H9 (cell line): ENCODE data around the gene MAN1A1. TPM values are rescaled to one million over a fixed set of nuclear protein-coding genes. Genes with fewer than 3 reads are reported as not detected.

Source experiments
- DNase-seq: peaks from one replicate; pipeline ENCODE4 v3.0.0-alpha.2; 2017
- H2AFZ ChIP-seq: one replicate; pipeline ENCODE4 v1.6.1; 2013; ENCODE audit warnings: mild to moderate bottlenecking, low read length, control low read depth, moderate library complexity
- H2AK5ac ChIP-seq: 2 replicates; pipeline ENCODE4 v1.6.1; 2013; ENCODE audit warnings: low read length, control low read depth, mixed read lengths; ENCODE audit not compliant: insufficient read length
- H2BK120ac ChIP-seq: one replicate; pipeline ENCODE4 v1.6.1; 2013; ENCODE audit warnings: low read depth, mild to moderate bottlenecking, low read length, control low read depth, inconsistent platforms; ENCODE audit not compliant: poor library complexity, severe bottlenecking
- H2BK12ac ChIP-seq: 2 replicates; pipeline ENCODE4 v1.6.1; 2013; ENCODE audit warnings: low read length, control low read depth, mixed read lengths, low read depth; ENCODE audit not compliant: insufficient read length
- H2BK15ac ChIP-seq: 2 replicates; pipeline ENCODE4 v1.6.1; 2013; ENCODE audit warnings: low read depth, low read length, control low read depth
- H2BK20ac ChIP-seq: one replicate; pipeline ENCODE4 v1.6.1; 2013; ENCODE audit warnings: low read depth, mild to moderate bottlenecking, low read length, control low read depth, inconsistent platforms; ENCODE audit not compliant: poor library complexity, severe bottlenecking
- H2BK5ac ChIP-seq: 2 replicates; pipeline ENCODE4 v1.6.1; 2013; ENCODE audit warnings: low read length, control low read depth, mixed read lengths; ENCODE audit not compliant: insufficient read length
- H3K14ac ChIP-seq: 2 replicates; pipeline ENCODE4 v1.6.1; 2013; ENCODE audit warnings: low read length, control low read depth; ENCODE audit not compliant: insufficient read depth
- H3K18ac ChIP-seq: 2 replicates; pipeline ENCODE4 v1.6.1; 2013; ENCODE audit warnings: low read depth, mild to moderate bottlenecking, mixed read lengths, low read length, control low read depth; ENCODE audit not compliant: insufficient read length
- H3K23ac ChIP-seq: 2 replicates; pipeline ENCODE4 v1.6.1; 2013; ENCODE audit warnings: low read length, control low read depth, mixed read lengths, low read depth; ENCODE audit not compliant: insufficient read length
- H3K23me2 ChIP-seq: 2 replicates; pipeline ENCODE4 v1.6.1; 2013; ENCODE audit warnings: low read depth, mild to moderate bottlenecking, mixed read lengths, low read length, control low read depth; ENCODE audit not compliant: insufficient read length, poor library complexity, severe bottlenecking
- H3K27ac ChIP-seq: 2 replicates; pipeline ENCODE4 v1.5.1; 2013; ENCODE audit warnings: low read length, control low read depth, mixed read lengths, low read depth; ENCODE audit not compliant: insufficient read length
- H3K27me3 ChIP-seq: 2 replicates; pipeline ENCODE4 v1.6.1; 2013; ENCODE audit warnings: low read length, control low read depth, inconsistent platforms; ENCODE audit not compliant: insufficient read depth
- H3K4ac ChIP-seq: 2 replicates; pipeline ENCODE4 v1.6.1; 2013; ENCODE audit warnings: low read depth, mild to moderate bottlenecking, control low read depth, inconsistent platforms, low read length, moderate library complexity
- H3K4me1 ChIP-seq: 2 replicates; pipeline ENCODE4 v1.6.1; 2013; ENCODE audit warnings: low read length, control low read depth, inconsistent platforms; ENCODE audit not compliant: insufficient read depth
- H3K4me2 ChIP-seq: 2 replicates; pipeline ENCODE4 v1.6.1; 2013; ENCODE audit warnings: low read length, control low read depth, mixed read lengths; ENCODE audit not compliant: insufficient read length, insufficient read depth
- H3K56ac ChIP-seq: 2 replicates; pipeline ENCODE4 v1.6.1; 2013; ENCODE audit warnings: low read depth, mild to moderate bottlenecking, mixed read lengths, low read length, control low read depth; ENCODE audit not compliant: insufficient read length
- H3K79me1 ChIP-seq: 2 replicates; pipeline ENCODE4 v1.6.1; 2013; ENCODE audit warnings: low read depth, mild to moderate bottlenecking, moderate library complexity, low read length, control low read depth, inconsistent platforms; ENCODE audit not compliant: insufficient read depth, poor library complexity, severe bottlenecking
- H3K79me2 ChIP-seq: 2 replicates; pipeline ENCODE4 v1.6.1; 2013; ENCODE audit warnings: low read length, control low read depth, inconsistent platforms; ENCODE audit not compliant: insufficient read depth
- H3K9ac ChIP-seq: 2 replicates; pipeline ENCODE4 v1.6.1; 2013; ENCODE audit warnings: low read length, control low read depth, mixed read lengths; ENCODE audit not compliant: insufficient read length; ENCODE audit errors: extremely low read depth
- H3K9me3 ChIP-seq: one replicate; pipeline ENCODE4 v1.6.1; 2013; ENCODE audit warnings: low read depth, low read length, inconsistent platforms; ENCODE audit not compliant: control insufficient read depth
- H3T11ph ChIP-seq: one replicate; pipeline ENCODE4 v1.6.1; 2013; ENCODE audit warnings: mild to moderate bottlenecking, low read length, control low read depth, inconsistent platforms
- H4K20me1 ChIP-seq: one replicate; pipeline ENCODE4 v1.6.1; 2013; ENCODE audit not compliant: control insufficient read depth, insufficient read length, insufficient read depth
- H4K5ac ChIP-seq: 2 replicates; pipeline ENCODE4 v1.6.1; 2013; ENCODE audit warnings: low read depth, mild to moderate bottlenecking, mixed read lengths, low read length, control low read depth; ENCODE audit not compliant: insufficient read length
- H4K8ac ChIP-seq: replicated peaks from 2 replicates; pipeline ENCODE4 v1.6.1; 2013; ENCODE audit warnings: low read length, control low read depth, mixed read lengths, low read depth; ENCODE audit not compliant: insufficient read length
- H4K91ac ChIP-seq: 2 replicates; pipeline ENCODE4 v1.6.1; 2013; ENCODE audit warnings: low read depth, mild to moderate bottlenecking, moderate library complexity, mixed read lengths, low read length, control low read depth; ENCODE audit not compliant: insufficient read length
- H3K27ac Mint-ChIP-seq, 3 experiments: 2 replicates in 2 of 3; 3 replicates in 1 of 3; pipeline ENCODE4 v1.8.0; 2020 to 2021; ENCODE audit warnings: mixed read lengths in 3 of 3, mild to moderate bottlenecking in 1 of 3, moderate library complexity in 1 of 3
- H3K27me3 Mint-ChIP-seq: 2 replicates; pipeline ENCODE4 v1.8.0; 2021; ENCODE audit warnings: low read depth, mild to moderate bottlenecking, moderate library complexity, mixed read lengths
- H3K36me3 Mint-ChIP-seq, 3 experiments: 2 replicates in 2 of 3; 3 replicates in 1 of 3; pipeline ENCODE4 v1.8.0; 2020 to 2021; ENCODE audit warnings: low read depth in 3 of 3, mixed read lengths in 3 of 3; ENCODE audit not compliant: insufficient read depth in 1 of 3
- H3K4me1 Mint-ChIP-seq, 2 experiments: 2 replicates each; pipeline ENCODE4 v1.8.0; 2020; ENCODE audit warnings: mixed read lengths in 2 of 2
- H3K4me3 Mint-ChIP-seq, 2 experiments: 2 replicates in 1 of 2; 3 replicates in 1 of 2; pipeline ENCODE4 v1.8.0; 2020 to 2021; ENCODE audit warnings: mild to moderate bottlenecking in 2 of 2, mixed read lengths in 2 of 2, moderate library complexity in 1 of 2
- H3K9me3 Mint-ChIP-seq, 2 experiments: 2 replicates in 1 of 2; 3 replicates in 1 of 2; pipeline ENCODE4 v1.8.0; 2020; ENCODE audit warnings: mild to moderate bottlenecking in 2 of 2, mixed read lengths in 2 of 2, moderate library complexity in 1 of 2
- CTCF ChIP-seq: fragments of 200-600 bp; sonication (generic); conservative IDR thresholded peaks from 3 replicates; pipeline ENCODE4 v1.8.0; 2021; ENCODE audit warnings: antibody characterized with exemption, mild to moderate bottlenecking
- WGBS: extraction: QIAGEN DNeasy Blood & Tissue Kit; methylation state at CpG from one replicate; pipeline ENCODE4 v1.1.7; 2013; ENCODE audit warnings: missing lambda C conversion rate, low lambda C conversion rate, mixed read lengths; ENCODE audit not compliant: insufficient read length; ENCODE audit errors: extremely low coverage; 5-methylcytosine and 5-hydroxymethylcytosine counted together
- total RNA-seq: library from RNA; stranded (reverse); gene quantifications from 2 replicates; pipeline ENCODE4 v1.2.1, GENCODE V29; 2021

The MAN1A1 gene
- total RNA-seq, 1 experiment from 2014 or later: 1.6 TPM

- Mint-ChIP-seq H3K9me3 (no peaks in the 10 kb centered on the region), H3K36me3 (no peaks in the 10 kb centered on the region), H3K4me1 (no peaks in the 10 kb centered on the region), H3K27me3 (no peaks in the 10 kb centered on the region), H3K27ac (no peak overlapping the region), H3K4me3 (no peak overlapping the region)
- Histone ChIP-seq H4K91ac (no peak overlapping the region), H2AK5ac (no peak overlapping the region), H3K27ac (no peak overlapping the region), H3K56ac (no peak overlapping the region), H2BK20ac (no peak overlapping the region), H3K79me2 (no peaks in the 10 kb centered on the region), H3K9me3 (no peaks in the 10 kb centered on the region), H3K4me1 (no peaks in the 10 kb centered on the region), H3K18ac (no peak overlapping the region), H4K8ac (no peak overlapping the region), H4K20me1 (no peaks in the 10 kb centered on the region), H3K14ac (no peak overlapping the region), H2BK12ac (no peak overlapping the region), H3K4me2 (no peak overlapping the region), H2BK120ac (no peak overlapping the region), H3K9ac (no peak overlapping the region), H3T11ph (no peak overlapping the region), H2BK15ac (no peak overlapping the region), H3K23ac (no peak overlapping the region), H3K27me3 (no peaks in the 10 kb centered on the region), H2BK5ac (no peak overlapping the region), H4K5ac (no peak overlapping the region), H3K79me1 (no peaks in the 10 kb centered on the region), H3K23me2 (no peaks in the 10 kb centered on the region), H3K4ac (no peak overlapping the region), H2AFZ (no peak overlapping the region)
- DNase-seq: no peak
- WGBS: no CpG with 5 or more reads among the region's 2 CpGs
- no peak for TF ChIP-seq CTCF
Observed at GRCh38 chr6:119250036-119250435, 99.5 kb downstream of the MAN1A1 start.
